Stimulated activated CD4-positive, alpha-beta T cell treated with anti-CD3 and anti-CD28 coated beads, Interleukin-15, amount 100 ng/mL, for 48 hours (primary cell): ENCODE data around the gene SLC25A48.
"Not testable (repeated sequence)": the region's sequence is repeated elsewhere in the genome, so short reads cannot be mapped to it uniquely, and the experiment has no call there.

Experiments used
- DNase-seq, 2 donors: peaks; one replicate each; pipeline ENCODE4 v3.0.0-alpha.2; 2020; ENCODE audit warnings: low read depth in 2 of 2

SLC25A48 gene

DNA sequence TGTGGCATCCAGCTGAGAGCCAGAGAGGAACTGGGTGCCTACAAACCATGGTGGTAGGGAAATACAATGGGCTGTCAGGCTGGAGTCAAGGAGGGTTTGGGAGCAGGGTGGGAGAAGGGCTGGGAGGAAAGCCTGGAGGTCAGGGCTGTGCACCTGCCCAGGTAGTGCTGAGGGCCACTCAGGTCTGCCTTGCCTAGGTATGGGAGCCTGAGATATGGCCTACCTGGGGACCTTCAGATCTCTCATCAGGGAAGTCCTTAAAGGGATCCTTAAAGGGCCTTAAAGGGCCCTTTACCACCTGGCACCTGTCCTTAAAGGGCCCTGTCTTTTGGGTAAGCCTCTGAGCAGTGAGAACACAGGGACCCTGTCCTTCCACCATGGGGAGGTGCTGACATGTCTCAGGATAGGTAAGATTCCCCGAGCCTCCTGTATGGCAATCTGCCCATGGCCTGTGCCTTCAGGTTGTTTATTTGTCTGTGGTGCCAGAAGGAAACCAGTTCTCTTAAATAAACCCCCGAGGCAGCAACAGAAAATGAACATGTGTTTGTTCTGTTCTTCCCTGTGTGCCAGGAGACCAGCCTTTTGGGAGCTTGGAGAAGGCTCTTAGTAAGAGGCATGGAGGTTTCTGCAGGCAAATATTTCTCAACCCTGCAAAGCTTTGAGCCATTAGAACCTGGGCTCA lies 23.3 kb downstream of the SLC25A48 start:
- no peak for DNase-seq

DNA sequence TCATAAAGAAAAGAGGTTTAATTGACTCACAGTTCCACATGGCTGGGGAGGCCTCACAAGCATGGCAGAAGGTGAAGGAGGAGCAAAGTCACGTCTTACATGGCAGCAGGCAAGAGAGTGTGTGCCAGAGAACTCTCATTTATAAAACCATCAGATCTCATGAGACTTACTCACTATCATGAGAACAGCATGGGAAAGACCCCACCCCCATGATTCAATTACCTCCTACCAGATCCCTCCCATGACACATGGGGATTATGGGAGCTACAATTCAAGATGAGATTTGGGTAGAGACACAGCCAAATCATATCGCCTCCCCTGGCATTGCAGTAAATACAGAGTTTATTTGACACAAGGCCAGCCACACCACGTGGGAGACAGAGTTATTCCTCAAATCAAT lies 24.7 kb downstream of the SLC25A48 start:
- DNase-seq: not testable (repeated sequence)

DNA sequence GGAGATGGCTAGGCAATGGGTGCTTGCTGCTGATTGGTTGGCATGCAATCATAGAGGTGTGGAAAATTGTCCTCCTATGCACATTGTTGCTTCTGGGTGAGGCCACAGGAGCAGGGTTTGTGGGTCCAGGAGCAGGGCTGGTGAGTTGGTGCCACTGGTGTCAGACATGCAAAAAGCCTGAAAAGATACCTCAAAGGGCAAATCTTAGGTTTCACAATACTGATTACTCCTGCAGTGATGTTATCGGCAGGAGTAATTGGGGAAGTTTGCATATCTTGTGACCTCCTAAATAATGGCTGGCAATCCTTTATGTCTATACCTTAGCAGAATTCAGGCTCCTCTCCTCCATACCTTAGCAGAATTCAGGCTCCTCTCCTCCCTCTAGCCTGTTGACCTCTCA lies 25.2 kb downstream of the SLC25A48 start:
- no peak for DNase-seq

DNA sequence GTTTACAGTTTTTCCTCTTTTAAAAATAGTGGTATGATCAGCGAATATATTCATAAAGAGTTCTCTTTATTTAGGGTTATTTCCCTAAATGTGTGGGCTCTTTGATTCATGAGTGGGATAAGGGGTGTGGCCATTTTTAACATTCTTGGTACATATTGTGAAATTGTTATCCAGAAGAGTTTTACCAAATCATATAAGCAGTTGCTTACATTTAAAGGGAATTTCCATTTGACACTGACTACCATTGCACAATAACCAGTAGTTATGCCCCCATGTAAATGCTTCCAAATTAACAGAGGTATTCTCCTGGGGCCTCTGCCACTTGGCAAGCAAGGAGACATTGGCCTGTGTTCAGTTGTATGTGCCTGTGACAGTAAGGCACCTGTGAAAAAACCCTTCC lies 27.2 kb downstream of the SLC25A48 start:
- no peak for DNase-seq

DNA sequence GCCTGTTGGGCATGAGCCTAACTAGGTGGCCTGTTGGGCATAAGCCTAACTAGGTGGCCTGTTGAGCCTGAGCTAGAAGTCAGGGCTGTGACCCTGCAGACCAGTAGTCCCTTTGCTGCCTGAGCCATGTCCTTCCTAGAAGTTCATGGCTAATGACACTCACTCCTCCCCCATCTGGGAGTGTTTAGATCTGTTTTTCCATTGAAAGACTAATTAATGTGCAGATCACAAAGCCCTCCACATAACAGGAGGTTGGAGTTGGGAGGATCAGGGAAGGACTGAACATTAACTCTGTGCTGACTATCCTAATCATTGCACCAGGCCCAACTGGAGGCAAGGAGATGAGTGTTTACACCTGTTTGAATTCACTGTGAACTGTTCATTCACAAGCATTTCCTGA lies 27.6 kb downstream of the SLC25A48 start:
- DNase-seq: no peak

DNA sequence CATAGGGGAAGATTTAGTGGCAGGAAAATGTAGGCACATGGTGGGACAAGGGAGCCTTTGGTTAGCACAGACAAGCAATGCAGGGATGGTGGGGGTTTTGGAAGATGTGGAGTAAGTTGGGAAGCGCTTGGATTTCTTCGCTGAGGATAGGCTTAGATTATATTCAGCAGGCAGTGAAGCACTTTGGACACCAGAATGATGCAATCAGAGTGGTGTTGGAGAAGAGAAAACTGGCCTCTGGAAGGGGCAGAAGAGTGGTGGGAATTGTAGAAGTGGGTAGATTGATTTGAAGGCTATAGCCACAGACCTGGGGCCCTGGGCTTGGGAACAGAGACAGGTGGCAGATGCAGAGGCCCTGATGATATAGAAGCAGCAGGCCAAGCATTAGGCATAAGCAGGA lies 28.3 kb downstream of the SLC25A48 start:
- DNase-seq: no peak

DNA sequence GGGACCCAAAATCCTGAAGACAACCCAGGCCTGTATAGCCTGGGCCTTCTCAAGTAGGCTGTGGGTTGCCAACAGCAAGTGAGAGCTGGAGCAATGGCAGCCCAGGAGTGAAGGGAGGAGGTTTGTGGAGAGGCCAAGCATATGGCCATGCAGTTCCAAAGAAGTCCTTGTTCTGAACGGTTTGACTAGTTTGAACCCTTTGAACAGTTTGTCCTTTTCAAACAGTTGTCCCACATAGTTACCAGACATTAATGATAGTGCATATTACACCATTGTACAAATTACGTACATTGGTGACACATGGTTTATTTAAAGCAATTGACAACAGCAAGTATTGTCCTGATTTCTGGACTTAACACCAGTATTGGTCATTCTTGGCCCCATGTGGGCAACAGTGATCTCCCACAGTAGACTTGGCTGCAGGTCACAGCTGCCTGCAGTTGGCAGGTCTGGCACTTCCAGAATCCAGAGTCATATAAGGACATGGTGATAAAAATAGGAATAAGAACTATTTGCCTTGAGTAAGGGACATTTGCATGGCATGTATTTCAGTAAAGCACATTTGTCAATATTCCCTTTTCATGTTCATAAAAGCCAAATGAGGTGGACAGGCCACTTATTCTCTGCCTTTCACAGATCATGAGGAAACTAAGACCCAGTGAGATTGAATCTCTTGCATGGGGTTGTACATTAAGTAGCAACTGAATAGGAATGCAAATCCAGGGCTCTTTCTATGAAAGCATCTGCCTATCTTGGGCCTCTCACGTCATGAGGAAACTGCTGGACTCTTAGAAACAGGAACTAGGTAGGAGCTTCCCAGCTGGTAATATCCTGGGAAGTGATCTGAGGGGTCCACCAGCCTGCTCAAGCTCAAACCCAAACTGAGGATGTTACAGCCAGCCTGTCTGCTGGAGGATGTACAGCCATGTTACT lies 30.3 kb downstream of the SLC25A48 start:
- no peak for DNase-seq

DNA sequence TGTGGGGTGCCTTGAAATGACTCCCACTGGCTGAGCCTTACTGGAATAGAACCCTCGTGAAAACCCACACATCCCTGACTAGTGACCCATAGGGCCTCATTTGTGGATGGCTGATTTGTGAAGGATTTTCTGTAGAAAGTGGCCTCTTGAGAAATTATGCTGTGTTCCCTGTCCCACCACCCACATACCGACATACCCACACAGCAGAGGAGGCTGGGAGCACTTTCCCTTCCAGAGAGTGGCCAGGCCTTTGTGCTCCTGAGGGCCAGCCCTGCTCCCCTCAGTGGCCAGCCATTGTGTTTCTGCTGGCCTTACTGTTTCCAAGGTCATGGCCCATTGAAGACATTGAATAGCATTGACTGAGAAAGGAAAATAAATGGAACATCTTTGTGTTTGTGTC lies 31.6 kb downstream of the SLC25A48 start:
- DNase-seq: no peak

DNA sequence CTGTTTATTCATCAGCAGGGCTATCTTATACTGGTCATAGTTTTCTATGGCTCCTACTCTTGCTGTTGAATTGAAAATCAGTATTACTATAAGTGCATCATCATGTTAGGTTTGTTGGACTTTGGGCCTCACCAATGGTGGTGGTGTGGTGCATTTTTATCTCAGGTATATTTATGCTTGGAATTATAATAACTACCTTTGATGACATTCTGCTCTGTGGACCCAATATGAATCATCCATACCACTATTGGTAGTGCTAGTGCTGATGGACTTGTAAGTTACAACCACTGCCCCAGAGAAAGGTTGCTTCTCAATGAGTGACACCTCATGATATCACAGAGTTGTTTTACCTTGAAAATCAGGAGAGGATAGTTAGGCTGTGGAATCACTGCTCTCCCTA lies 33.1 kb downstream of the SLC25A48 start:
- DNase-seq: no peak

DNA sequence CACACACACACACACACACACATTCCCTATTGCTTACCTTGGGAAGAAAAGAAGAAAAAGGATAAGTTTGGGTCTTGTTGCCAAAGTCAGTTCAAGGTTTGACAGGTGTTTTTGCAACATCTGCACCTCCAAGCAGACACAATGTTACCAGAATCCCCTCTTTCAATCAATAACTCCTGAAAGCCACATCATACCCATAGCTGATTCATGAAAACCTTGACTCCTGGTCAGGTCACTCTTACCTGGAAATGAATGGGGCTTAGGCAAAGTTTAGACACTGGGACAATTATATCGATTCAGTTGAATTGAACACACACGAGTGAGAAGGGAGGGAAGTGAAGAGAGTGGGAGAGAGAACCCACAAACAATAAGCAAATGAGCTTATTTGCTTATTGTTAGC lies 34.2 kb downstream of the SLC25A48 start:
- no peak for DNase-seq

DNA sequence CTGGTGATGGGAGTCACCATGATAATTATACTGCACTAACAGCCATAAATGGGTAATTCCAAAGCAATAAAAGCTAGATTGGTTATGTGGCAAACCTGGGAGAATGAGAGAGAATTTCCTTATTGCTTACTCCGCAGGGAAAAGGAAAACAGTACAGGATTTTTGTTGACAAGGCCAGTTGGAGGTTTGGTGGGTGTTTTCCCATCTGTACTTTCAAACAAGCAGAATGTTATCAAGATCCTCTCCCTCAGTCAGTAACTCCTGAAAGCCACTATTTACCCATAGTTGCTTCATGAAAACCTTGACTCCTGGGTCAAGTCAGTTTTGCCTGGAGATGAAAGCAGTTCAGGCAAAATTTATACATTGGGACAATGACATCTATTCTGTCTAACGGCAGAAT lies 34.8 kb downstream of the SLC25A48 start:
- no peak for DNase-seq

DNA sequence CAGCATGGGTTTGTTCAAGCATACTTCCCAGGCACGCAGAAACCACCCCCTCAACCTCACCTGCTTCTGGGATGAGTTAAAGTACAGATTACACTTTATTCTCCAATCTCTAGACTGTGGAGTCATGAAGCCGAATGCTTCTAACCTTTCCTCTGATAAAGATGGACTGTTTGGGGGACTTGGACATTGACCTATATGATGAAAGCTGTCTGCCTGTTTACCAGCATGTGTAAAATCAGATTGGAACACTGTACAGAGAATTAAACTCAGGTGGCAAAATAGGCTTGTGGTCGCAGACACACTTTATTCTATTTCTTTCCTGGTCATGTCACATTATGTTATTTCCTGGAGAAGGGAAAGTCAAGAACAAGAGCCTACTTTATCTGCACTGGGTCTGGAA lies 35.5 kb downstream of the SLC25A48 start:
- DNase-seq: no peak

DNA sequence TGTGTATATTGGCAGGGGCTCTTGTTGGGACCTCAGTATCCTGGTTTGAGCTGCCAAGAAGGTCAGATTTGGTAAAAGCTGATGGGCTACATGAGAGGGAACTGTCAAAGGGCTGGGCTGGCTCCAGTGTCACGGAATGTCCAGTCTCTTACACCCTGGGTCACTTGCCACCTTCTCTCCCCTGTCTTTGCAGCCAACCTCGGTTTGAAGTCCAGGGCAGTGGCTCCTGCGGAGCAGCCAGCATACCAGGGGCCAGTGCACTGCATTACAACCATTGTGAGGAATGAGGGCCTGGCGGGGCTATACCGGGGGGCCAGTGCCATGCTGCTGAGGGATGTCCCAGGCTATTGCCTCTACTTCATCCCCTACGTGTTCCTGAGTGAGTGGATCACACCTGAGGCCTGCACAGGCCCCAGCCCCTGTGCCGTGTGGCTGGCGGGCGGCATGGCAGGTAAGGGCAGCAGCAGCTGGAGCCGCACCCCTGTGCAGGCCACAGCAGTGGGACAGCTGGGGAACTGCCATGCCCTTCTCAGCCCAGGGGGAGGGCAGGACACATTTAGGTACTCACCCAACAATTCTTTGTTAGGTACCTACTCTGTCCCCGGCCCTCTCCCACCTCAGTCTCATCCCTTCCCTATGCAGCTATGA lies 36.9 kb downstream of the SLC25A48 start:
- DNase-seq: no peak

DNA sequence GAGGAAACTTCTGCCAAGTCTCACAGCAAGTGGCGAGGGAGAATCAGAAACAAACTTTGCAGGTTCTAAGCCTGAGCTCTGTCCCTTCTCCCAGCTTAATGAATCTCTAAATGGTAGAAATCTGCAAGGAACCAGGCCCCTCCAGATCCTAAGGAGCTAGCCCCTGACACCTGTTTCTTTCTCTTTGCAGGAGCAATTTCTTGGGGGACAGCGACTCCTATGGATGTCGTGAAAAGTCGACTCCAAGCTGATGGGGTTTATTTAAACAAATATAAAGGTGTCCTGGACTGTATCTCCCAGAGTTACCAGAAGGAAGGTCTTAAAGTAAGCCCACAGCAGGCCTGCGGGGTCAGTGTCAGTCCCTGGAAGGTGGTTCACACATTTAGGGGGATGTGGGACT lies 39.4 kb downstream of the SLC25A48 start:
- DNase-seq: no peak

DNA sequence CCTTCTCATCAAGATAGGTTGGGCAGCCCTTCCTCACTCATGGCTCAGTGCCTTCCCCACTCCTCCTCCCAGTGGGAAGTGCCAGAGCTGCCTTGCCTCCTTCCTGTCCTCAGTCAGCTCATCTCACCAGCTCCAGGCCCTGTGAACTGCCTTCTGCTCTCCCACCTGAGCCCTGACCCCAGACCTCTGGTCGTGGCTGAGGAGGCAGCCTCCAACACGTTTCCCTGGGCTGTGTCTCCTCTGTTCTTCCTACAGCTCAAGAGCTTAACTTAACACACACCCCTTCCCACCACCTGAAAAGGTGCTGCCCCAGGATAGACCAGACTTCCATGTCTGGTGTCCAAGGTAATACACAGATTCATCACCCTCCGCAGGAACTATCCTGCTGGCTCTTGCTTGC lies 40.0 kb downstream of the SLC25A48 start:
- no peak for DNase-seq

DNA sequence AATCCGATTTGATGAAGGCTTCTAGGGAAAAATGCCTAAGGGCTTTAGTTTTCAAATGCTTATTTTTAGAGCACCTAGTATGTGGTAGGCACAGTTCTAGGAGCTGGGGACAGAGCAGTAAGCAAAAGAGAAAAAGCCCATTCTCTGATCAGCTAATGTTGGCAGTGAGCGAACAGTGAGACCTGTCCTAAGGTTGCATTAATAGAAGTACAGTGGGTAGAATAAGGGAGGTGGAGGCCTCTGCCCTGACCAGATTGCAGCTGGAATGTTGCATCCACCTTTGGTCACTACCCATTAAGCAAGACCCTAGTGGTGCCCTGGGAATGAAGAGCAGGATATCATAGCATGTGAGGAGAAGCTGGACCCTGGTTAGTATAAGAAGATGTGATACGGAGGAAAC lies 41.1 kb downstream of the SLC25A48 start:
- DNase-seq: no peak

DNA sequence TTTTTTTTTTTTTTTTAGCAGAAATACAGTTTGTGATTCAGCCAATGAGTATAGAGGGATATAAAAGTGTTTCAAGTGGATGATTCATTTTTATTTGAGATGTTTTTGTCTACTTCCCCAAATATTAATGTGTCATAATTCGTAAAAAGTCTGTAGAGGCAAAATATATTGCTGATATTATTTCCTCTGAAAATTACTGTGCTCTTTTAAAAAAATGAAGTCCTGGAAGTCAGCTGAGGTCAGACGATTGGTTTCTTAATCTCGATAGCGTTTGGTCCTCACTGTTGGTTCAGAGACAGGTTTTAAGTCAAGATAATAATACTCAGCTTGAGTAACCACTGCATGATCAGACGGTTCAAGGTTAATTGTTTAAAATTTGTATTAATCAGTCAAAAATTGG lies 41.7 kb downstream of the SLC25A48 start:
- DNase-seq: no peak

DNA sequence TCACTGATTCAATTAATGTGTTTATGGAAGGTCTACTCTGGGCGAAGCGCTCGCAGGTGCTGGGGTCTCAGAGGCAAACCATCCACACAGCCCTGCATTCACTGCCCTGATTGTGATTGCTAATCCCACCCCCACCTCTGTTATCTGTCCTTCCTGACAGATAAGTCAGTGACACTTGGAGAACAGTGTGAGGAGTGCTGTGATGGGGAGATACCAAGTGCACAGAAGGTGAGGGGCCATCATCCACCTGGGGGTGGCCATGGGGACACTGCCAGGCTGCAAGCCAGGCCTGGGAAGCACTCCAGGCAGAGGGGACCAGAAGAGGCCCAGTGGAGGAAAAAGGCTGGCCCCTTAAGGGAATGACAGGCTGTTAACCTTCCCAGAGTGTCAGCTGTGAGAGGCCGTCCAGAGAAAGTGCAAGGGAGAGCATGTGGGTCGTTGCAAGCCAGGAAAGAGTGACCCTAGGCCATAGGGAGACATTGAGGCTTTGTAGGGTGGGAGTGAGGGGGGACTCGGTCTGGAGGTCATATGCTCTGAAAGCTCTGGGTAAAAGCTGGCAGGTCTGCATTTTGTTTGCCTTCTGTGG lies 43.2 kb downstream of the SLC25A48 start:
- DNase-seq: no peak

DNA sequence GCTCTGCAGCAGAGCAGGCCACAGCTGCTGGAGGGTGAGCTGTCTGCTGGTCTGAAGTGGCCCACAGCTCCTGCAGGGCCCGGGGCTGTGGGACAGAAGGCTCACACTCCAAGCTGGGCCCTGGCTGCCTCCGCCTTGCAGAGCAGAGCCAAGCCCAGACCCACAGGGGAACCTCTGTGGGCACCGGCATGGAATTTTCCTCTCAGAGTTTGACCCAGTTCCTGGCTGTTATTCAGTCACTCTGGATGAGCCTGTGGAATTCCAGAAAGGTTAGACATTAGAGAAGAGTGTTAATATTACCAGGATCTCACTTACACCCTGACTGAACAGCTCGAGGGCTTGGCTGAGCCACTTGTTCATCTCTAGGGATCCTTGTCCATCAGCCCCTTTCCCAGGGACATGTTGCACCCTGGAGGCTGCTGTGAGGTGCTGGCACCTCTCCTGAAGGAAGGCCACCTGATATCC lies 43.7 kb downstream of the SLC25A48 start:
- no peak for DNase-seq

DNA sequence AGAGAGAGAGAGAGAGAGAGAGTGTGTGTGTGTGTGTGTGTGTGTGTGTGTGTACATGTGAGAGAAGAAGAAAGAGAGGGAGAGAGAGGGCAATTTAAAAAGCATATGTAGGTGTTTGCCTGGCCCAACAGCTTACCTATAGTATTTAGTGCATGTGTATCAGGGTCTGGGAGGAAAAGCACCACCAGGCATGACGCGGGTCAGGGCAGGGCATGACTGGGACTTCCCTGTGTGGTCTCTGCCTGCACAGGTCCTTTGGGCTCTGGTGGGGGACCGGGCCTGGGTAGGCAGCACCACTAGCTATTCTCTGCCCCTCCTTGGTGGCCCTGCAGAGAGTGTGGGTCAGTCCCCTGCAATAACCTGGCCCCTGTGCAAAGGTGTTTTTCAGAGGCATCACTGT lies 45.1 kb downstream of the SLC25A48 start:
- no peak for DNase-seq

DNA sequence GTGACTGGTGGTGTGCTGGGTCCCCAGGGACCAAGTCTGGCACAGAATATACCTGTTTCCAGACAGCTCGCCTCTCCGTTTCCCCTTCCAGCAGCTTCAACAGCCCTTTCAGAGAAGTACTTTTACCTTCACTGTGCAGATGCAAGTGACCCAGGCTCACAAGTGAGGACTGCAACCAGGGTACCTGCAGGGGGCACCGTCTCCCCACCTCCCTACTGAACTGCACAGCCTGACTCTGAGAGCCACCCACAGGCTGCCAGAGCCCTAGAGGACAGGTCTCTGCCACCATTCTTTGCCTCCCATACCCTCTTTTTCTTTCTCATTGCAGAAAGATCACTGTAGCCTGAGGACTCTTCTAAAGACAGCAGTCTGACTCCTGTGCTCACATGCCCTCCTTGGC lies 45.8 kb downstream of the SLC25A48 start:
- no peak for DNase-seq

DNA sequence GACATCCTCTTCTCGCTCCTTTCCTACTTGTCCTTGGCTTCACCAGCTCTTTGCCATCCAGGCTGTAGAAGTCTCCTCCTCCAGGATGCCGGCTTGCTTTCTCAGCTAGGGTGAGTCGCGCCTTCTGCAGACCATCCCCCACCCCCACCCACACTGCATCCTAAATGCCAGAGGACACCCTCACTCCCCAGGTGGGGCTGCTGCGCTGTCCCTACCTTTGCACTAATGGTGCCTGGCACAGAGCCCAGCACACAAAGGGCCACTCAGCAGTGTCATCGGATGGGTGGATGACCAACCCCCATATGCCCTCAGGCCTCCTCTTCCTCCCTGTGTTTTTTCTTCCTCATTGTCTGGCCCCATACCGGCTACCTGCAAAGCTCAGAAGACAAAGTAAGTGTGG lies 46.3 kb downstream of the SLC25A48 start:
- no peak for DNase-seq
